ENCODE data around the gene DHX8. TPM values are rescaled to one million over a fixed set of nuclear protein-coding genes. Genes with fewer than 3 reads are reported as not detected.
A peak's percentile ranks its signal among the peaks of the same experiment; 100 is the strongest.

DHX8 gene
- polyA plus RNA-seq, 1 donor (not counting 4 experiments of a cell fraction or from before 2014, with no cell fraction given): 30.1 TPM

DNA sequence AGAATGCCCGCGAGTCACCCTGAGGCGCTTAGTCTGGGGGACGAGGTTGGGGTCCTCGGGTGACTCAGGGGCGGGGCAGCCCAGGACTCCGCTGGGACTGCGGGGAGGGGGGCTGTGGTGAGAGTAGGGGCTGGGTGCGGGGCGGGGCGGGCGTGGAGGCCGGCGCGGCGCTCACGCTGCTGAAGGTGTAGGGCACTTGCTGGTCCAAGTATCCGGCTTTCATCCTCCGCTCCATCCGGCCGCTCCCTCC is 61.5 kb downstream of the DHX8 start:
- Histone ChIP-seq H3K27ac (ENCODE audit: control insufficient read depth, insufficient read depth, low read length) (peak overlapping the region; percentile 96), H3K9me3 (ENCODE audit: control insufficient read depth, low read depth, low read length) (no peaks in the 10 kb centered on the region), H3K27me3 (ENCODE audit: control insufficient read depth, extremely low read depth, insufficient read depth, low read length) (no peaks in the 10 kb centered on the region), H3K9me1 (ENCODE audit: control insufficient read depth, extremely low read depth, insufficient read depth, low read length) (no peaks in the 10 kb centered on the region), H3K36me3 (ENCODE audit: control insufficient read depth in 2 of 2, extremely low read depth in 1 of 2, insufficient read depth in 2 of 2, low read length in 2 of 2) (peaks cover 0 to 2% of the 10 kb centered on the region in 2 experiments), H2AFZ (ENCODE audit: control insufficient read depth, low read length) (no peak overlapping the region), H4K20me1 (ENCODE audit: control insufficient read depth, extremely low read depth, insufficient read depth, low read length) (no peaks in the 10 kb centered on the region), H3K4me1 (ENCODE audit: control insufficient read depth, extremely low read depth, insufficient read depth, low read length) (peaks cover 67% of the 10 kb centered on the region), H3K4me2 (ENCODE audit: control insufficient read depth, extremely low read depth, insufficient read depth, low read depth, low read length) (peak overlapping the region; percentile 98), H3K9ac (ENCODE audit: control insufficient read depth, extremely low read depth, insufficient read depth, low read length) (peak overlapping the region; percentile 94), H3K4me3 (ENCODE audit: control insufficient read depth in 2 of 3, extremely low read depth in 1 of 3, insufficient read depth in 2 of 3, low read depth in 1 of 3, low read length in 3 of 3) (peak overlapping the region; percentile 57 to 92 (median 80)), H3K79me2 (ENCODE audit: control insufficient read depth, insufficient read depth, low read length) (peaks cover 38% of the 10 kb centered on the region)
- FAIRE-seq: no peak
- DNase-seq (ENCODE audit: low read depth, low spot score): no peak
- TF ChIP-seq, protein P1, sequence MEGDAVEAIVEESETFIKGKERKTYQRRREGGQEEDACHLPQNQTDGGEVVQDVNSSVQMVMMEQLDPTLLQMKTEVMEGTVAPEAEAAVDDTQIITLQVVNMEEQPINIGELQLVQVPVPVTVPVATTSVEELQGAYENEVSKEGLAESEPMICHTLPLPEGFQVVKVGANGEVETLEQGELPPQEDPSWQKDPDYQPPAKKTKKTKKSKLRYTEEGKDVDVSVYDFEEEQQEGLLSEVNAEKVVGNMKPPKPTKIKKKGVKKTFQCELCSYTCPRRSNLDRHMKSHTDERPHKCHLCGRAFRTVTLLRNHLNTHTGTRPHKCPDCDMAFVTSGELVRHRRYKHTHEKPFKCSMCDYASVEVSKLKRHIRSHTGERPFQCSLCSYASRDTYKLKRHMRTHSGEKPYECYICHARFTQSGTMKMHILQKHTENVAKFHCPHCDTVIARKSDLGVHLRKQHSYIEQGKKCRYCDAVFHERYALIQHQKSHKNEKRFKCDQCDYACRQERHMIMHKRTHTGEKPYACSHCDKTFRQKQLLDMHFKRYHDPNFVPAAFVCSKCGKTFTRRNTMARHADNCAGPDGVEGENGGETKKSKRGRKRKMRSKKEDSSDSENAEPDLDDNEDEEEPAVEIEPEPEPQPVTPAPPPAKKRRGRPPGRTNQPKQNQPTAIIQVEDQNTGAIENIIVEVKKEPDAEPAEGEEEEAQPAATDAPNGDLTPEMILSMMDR (optimal IDR thresholded peaks at IDR 0.05 in 1 of 3, IDR thresholded peaks at IDR 0.05 in 1 of 3, conservative IDR thresholded peaks at IDR 0.05 in 1 of 3; ENCODE audit: extremely low read depth in 1 of 3, insufficient read depth in 2 of 3, low read length in 3 of 3): no peak
- no peak for TF ChIP-seq EZH2 (IDR thresholded peaks at IDR 0.05; ENCODE audit: low read length)
- dilution Hi-C loops (cut with MboI; ENCODE audit: extremely low pct_ligation_motif_present, low sequenced_read_pairs): no loop called here

DNA sequence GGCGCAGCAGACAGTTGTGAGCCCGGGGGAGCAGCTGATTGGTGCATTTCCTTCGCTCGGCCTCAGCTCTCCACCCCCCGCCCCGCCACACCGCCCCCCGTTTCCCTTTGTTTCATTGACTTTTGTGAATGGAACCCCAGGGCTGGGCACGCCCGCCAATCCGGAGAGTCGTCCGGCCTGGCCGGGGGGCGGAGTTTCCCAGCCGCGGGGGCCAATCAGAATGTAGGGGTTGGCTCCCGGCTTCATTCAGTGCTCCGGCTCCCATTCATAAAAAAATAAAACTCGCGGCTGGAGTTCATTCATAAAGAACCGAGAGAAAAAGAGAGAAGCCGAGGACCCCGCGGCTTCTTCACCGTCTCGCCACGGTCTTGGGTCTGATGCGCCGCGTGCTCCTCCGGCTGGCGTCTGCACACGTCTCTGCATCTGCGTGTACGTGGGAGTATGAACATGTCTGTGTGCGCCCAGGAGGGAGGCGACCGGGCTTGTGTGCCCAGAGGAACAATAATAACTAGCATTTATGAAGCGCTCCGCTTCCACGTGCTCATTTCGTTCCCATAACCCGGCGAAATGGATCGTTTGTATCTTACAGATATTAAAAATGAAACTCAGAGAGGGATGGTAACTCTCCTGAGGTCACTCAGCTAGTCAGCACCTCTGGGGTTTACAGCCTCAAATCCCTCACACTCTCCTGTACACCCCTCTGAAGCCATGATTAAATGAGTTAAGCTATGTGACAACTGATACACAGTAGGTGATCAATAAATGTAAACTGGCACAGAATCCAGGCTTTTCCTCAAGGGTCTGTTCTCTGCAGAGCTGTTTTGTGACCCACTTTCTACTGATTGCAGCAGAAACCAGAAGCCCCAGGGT is 62.8 kb downstream of the DHX8 start, which contains the start of gene ETV4:
ETV4 (minus strand) TSS at position 22 of the 870 bp plus-strand sequence. CDS start 723 bp downstream, outside the sequence.
- peak within 1 kb of the TSS; percentile 98 for H3K4me2 ChIP-seq (ENCODE audit: control insufficient read depth, extremely low read depth, insufficient read depth, low read depth, low read length)
- dilution Hi-C loops (cut with MboI; ENCODE audit: extremely low pct_ligation_motif_present, low sequenced_read_pairs): no loop called here
- peak within 1 kb of the TSS; percentile 57 to 92 (median 80) for H3K4me3 ChIP-seq (ENCODE audit: control insufficient read depth in 2 of 3, extremely low read depth in 1 of 3, insufficient read depth in 2 of 3, low read depth in 1 of 3, low read length in 3 of 3)
- H3K27ac ChIP-seq (ENCODE audit: control insufficient read depth, insufficient read depth, low read length): peak within 1 kb of the TSS; percentile 96
- peak; percentile 71 for FAIRE-seq
- peaks cover 0 to under 1% of the 10 kb centered on the region in 2 experiments for H3K36me3 ChIP-seq (ENCODE audit: control insufficient read depth in 2 of 2, extremely low read depth in 1 of 2, insufficient read depth in 2 of 2, low read length in 2 of 2)
- H3K9me1 ChIP-seq (ENCODE audit: control insufficient read depth, extremely low read depth, insufficient read depth, low read length): no peaks in the 10 kb centered on the region
- H4K20me1 ChIP-seq (ENCODE audit: control insufficient read depth, extremely low read depth, insufficient read depth, low read length): no peaks in the 10 kb centered on the region
- TF ChIP-seq EZH2 (IDR thresholded peaks at IDR 0.05; ENCODE audit: low read length): no peak
- peak within 1 kb of the TSS; percentile 76 for H2AFZ ChIP-seq (ENCODE audit: control insufficient read depth, low read length)
- peaks cover 57% of the 10 kb centered on the region for H3K4me1 ChIP-seq (ENCODE audit: control insufficient read depth, extremely low read depth, insufficient read depth, low read length)
- peak within 1 kb of the TSS; percentile 94 for H3K9ac ChIP-seq (ENCODE audit: control insufficient read depth, extremely low read depth, insufficient read depth, low read length)
- DNase-seq (ENCODE audit: low read depth, low spot score): no peak
- H3K79me2 ChIP-seq (ENCODE audit: control insufficient read depth, insufficient read depth, low read length): peaks cover 27% of the 10 kb centered on the region
- H3K9me3 ChIP-seq (ENCODE audit: control insufficient read depth, low read depth, low read length): no peaks in the 10 kb centered on the region
- no peaks in the 10 kb centered on the region for H3K27me3 ChIP-seq (ENCODE audit: control insufficient read depth, extremely low read depth, insufficient read depth, low read length)
